Measurements from ENCODE around the gene TCF19.

The TCF19 gene

GRCh38 chr6:31126396-31127175, 31.8 kb upstream of the TCF19 start:
- in situ Hi-C loops (cut with MboI; ENCODE audit: low sequenced_read_pairs): no loop called here

DNA sequence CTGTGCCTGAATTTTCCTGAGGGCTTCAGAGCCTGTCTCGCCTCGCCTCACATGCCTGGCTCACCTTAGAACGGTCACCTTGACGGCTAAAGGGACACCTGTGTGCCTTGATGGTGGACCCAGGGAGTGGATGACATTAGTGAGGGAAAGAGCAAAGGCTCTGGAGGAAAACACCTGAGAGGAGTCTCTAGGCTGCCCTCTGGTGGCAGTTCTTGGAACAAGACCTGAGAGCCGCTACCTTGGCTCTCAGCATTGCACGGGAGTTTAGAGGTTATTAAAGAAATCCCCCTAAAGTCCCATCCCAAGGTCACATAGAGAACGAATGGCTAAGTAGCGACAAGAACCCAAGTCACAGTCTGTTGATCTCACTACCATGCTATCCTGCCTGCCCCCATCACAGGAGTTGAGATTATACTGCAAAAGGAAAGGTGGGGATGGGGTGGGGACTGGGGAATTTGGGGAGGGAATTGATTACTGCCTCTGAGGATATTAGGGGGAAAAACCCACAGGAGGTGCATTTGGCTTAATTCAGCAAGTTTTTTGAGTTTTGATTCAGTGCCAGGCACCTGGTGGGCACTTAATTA, 30.2 kb upstream of the TCF19 start:
- in situ Hi-C loops (cut with MboI; ENCODE audit: low sequenced_read_pairs): no loop called here

- in situ Hi-C loops (cut with MboI; ENCODE audit: low sequenced_read_pairs): no loop called here
These were observed 29.3 kb upstream of the TCF19 start for GRCh38 chr6:31129130-31129529.

- in situ Hi-C loops (cut with MboI; ENCODE audit: low sequenced_read_pairs): loop anchor here (10.0 kb wide), 1 partner anchor 234 kb away; no protein-coding TSS in a partner anchor
These were observed 27.6 kb upstream of the TCF19 start for GRCh38 chr6:31130751-31131150.

DNA sequence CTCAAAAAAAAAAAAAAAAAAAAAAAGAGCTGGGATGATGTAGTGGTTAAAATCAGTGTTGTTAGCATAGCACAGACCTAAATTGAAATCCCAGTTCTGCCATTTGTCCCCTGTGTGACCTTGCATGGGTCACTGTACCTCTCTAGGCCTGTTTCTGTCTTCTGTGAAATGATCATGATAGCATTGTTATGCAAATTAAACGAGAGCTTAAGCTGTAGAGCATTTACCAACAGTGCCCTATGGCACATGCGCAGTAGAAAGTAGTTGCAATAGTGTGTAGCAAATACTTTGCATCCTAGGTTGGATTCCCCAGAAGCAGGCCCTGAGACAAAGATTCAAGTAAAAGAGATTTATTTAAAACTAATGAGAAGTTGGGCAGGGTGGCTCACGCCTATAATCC, 26.8 kb upstream of the TCF19 start:
- in situ Hi-C loops (cut with MboI; ENCODE audit: low sequenced_read_pairs): loop anchor here (10.0 kb wide), 1 partner anchor 233 kb away; no protein-coding TSS in a partner anchor

- in situ Hi-C loops (cut with MboI; ENCODE audit: low sequenced_read_pairs): loop anchor here (10.0 kb wide), 1 partner anchor 232 kb away; no protein-coding TSS in a partner anchor
These were observed 25.6 kb upstream of the TCF19 start for GRCh38 chr6:31132806-31133205.

- in situ Hi-C loops (cut with MboI; ENCODE audit: low sequenced_read_pairs): loop anchor here (5.0 to 10.0 kb wide), 2 partner anchors 57 to 229 kb away; no protein-coding TSS in a partner anchor
These were observed 22.7 kb upstream of the TCF19 start for GRCh38 chr6:31135710-31136109.

DNA sequence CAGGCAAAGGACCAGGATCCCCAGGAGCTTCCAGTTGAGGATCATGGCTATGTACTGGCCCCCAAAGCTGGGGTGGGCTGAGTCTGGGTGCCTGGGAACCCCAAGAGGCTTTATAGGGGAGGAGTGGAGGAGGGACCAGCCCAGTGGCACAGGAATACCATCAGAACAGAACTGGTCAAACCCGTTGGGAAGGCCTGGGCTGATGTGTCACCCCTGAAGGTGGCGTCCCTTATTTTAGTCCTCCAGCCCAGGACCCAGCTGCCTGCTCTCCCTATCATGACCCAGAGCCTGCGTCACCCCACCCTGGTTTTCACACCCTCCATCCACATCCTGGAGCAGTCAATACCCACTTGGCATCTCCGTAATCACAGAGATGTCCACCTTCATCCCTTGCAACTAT, 19.4 kb upstream of the TCF19 start, which contains the start of gene PSORS1C2:
TSS of gene PSORS1C2 (minus strand) at position 85 of the 400 bp plus-strand sequence. CDS start at position 45, 40 bp downstream.
- in situ Hi-C loops (cut with MboI; ENCODE audit: low sequenced_read_pairs): loop anchor here (5.0 to 10.0 kb wide), 2 partner anchors 53 to 226 kb away; no protein-coding TSS in a partner anchor

DNA sequence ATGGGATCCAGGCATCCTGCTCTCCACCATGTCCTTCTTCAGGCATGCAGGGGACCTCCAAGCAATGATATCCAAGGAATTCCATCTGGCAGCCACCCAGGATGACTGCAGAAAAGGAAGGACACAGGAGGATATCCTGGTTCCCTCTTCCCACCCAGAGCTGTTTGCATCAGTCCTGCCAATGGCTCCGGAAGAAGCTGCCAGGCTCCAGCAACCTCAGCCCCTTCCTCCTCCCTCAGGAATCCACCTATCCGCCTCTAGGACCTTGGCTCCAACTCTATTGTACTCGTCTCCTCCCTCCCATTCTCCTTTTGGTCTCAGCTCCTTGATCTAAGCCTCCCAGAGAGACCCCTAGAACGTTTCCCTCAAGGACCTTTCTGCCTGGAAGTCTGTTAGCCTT, 18.8 kb upstream of the TCF19 start:
- in situ Hi-C loops (cut with MboI; ENCODE audit: low sequenced_read_pairs): loop anchor here (5.0 to 10.0 kb wide), 2 partner anchors 53 to 225 kb away; no protein-coding TSS in a partner anchor

DNA sequence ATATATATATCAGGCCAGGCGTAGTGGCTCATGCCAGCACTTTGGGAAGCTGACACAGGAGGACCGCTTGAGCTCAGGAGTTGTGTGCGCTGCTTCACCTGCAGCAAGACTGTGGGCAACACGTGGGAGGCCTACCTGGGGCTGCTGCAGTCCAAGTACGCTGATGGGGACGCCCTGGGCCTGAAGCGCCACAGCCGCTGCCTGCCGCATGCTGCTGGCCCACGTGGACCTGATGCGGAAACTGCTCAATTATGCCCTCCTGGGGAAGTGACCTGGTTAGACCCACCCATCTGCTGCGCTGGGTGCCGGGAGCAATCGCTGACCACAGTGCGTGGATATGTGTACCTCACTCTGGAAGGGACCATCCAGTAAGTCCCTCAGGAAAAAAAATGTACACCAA, 17.7 kb upstream of the TCF19 start:
- in situ Hi-C loops (cut with MboI; ENCODE audit: low sequenced_read_pairs): no loop called here

GRCh38 chr6:31142361-31142761, 16.0 kb upstream of the TCF19 start:
- in situ Hi-C loops (cut with MboI; ENCODE audit: low sequenced_read_pairs): no loop called here

- in situ Hi-C loops (cut with MboI; ENCODE audit: low sequenced_read_pairs): no loop called here
These were observed 15.2 kb upstream of the TCF19 start for GRCh38 chr6:31143148-31143547.

- in situ Hi-C loops (cut with MboI; ENCODE audit: low sequenced_read_pairs): no loop called here
These were observed 14.0 kb upstream of the TCF19 start for GRCh38 chr6:31144296-31144969.

- in situ Hi-C loops (cut with MboI; ENCODE audit: low sequenced_read_pairs): no loop called here
These were observed 13.4 kb upstream of the TCF19 start for GRCh38 chr6:31144970-31145340.

- in situ Hi-C loops (cut with MboI; ENCODE audit: low sequenced_read_pairs): no loop called here
These were observed 13.0 kb upstream of the TCF19 start for GRCh38 chr6:31145386-31145785.

DNA sequence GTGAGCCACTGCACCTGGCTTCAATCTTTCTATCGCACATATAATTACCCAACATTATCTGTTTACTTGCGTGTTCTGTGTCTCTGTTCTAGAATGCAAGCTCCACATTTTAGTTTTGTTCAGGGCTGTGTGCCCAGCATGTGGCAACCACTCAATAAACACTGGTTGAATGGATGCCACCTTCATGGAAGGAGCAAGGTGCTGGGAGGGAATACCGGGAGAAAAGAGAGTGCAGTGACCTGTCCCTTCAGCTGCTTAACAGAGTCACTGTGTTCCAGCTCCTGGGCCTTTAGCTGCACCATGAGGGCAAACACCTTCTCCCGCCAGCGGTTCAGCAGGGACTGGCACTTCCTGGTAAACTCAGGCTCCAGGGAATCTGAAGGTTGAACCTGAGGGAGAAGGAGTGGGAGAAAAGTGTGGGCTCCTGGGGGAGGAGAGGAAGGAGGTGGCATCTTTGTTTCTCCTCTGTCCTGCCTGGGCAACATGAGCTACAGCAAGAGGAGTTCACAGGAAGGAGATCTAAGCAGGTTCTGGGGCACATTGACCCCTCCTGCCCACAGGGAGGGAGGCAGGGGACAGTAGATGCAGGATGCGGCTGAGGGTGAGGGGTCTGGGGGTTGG, 8.5 kb upstream of the TCF19 start:
- in situ Hi-C loops (cut with MboI; ENCODE audit: low sequenced_read_pairs): no loop called here

GRCh38 chr6:31152781-31153180, 5.6 kb upstream of the TCF19 start:
- in situ Hi-C loops (cut with MboI; ENCODE audit: low sequenced_read_pairs): no loop called here

- in situ Hi-C loops (cut with MboI; ENCODE audit: low sequenced_read_pairs): no loop called here
These were observed 4.0 kb upstream of the TCF19 start for GRCh38 chr6:31154436-31154835.

- in situ Hi-C loops (cut with MboI; ENCODE audit: low sequenced_read_pairs): no loop called here
These were observed 1.7 kb upstream of the TCF19 start for GRCh38 chr6:31156641-31157040.

DNA sequence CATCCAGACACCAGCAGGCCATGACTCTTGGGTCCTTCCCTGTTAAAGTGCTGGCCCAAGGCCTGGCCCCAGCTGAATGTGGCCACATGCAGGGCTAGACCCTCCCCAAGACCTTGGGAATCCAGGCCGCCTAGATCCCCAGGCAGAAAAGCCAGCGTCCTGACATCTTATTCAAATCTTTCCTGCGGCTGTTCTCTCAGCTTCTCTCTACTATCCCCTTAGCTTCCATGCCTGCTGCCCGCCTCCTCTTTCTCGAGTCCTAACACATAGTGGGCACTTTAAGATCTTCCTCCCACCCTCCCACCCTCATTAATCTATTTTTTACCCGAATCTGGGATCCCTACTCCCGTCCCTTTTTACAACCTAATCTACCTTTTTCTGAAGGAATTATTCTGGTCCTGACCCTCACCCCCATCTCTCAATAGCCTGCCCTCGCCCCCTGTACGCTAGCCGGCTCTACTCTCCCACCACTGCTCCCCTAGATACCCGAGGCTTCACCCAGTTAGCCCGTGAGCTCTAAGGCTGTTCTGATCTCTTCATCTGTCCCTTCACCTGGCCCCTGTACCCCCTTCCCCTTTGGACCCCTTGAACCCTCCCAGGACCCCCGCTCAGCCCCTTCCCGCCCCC, 763 bp upstream of the TCF19 start, which contains the start of gene CCHCR1:
TSS of gene CCHCR1 (minus strand) at position 290 of the 627 bp plus-strand sequence. CDS start at position 88, 202 bp downstream.
- in situ Hi-C loops (cut with MboI; ENCODE audit: low sequenced_read_pairs): no loop called here

Measured in HL-60/S4 treated with retinoic acid at 250 ng/mL for 4 days and 3 days (cell line).